BLaER1 treated with 17β-estradiol and CSF1 and Interleukin-3, amounts not matched to agents 10 nM and 100 nM (cell line): ENCODE results near the gene GAST.
"Not testable (repeated sequence)": the region's sequence is repeated elsewhere in the genome, so short reads cannot be mapped to it uniquely, and the experiment has no call there.

Source experiments
- H3K27ac ChIP-seq, 11 experiments: shearing (Covaris generic); formaldehyde crosslinking; 2 replicates each; pipeline ENCODE4 v1.8.1; 2022
- H3K27me3 ChIP-seq, 11 experiments: shearing (Covaris generic); formaldehyde crosslinking; 2 replicates each; pipeline ENCODE4 v1.8.1; 2022
- H3K36me3 ChIP-seq, 11 experiments: shearing (Covaris generic); formaldehyde crosslinking; 2 replicates each; pipeline ENCODE4 v1.8.1; 2022
- H3K4me1 ChIP-seq, 10 experiments: shearing (Covaris generic); formaldehyde crosslinking; 2 replicates each; pipeline ENCODE4 v1.8.1; 2022
- H3K4me2 ChIP-seq, 11 experiments: shearing (Covaris generic); formaldehyde crosslinking; 2 replicates each; pipeline ENCODE4 v1.8.1; 2022
- H3K4me3 ChIP-seq, 10 experiments: shearing (Covaris generic); formaldehyde crosslinking; 2 replicates each; pipeline ENCODE4 v1.8.1; 2022
- H3K9ac ChIP-seq, 11 experiments: shearing (Covaris generic); formaldehyde crosslinking; 2 replicates each; pipeline ENCODE4 v1.8.1; 2022
- H3K9me3 ChIP-seq, 11 experiments: shearing (Covaris generic); formaldehyde crosslinking; replicated peaks in 1 of 11; 2 replicates each; pipeline ENCODE4 v1.8.1; 2022
- H4K20me1 ChIP-seq, 11 experiments: shearing (Covaris generic); formaldehyde crosslinking; 2 replicates each; pipeline ENCODE4 v1.8.1; 2022
- Cebpa-rat ChIP-seq, 11 experiments: shearing (Covaris generic); IDR thresholded peaks; 2 replicates each; pipeline ENCODE4 v1.8.1; 2022

Gene GAST

DNA sequence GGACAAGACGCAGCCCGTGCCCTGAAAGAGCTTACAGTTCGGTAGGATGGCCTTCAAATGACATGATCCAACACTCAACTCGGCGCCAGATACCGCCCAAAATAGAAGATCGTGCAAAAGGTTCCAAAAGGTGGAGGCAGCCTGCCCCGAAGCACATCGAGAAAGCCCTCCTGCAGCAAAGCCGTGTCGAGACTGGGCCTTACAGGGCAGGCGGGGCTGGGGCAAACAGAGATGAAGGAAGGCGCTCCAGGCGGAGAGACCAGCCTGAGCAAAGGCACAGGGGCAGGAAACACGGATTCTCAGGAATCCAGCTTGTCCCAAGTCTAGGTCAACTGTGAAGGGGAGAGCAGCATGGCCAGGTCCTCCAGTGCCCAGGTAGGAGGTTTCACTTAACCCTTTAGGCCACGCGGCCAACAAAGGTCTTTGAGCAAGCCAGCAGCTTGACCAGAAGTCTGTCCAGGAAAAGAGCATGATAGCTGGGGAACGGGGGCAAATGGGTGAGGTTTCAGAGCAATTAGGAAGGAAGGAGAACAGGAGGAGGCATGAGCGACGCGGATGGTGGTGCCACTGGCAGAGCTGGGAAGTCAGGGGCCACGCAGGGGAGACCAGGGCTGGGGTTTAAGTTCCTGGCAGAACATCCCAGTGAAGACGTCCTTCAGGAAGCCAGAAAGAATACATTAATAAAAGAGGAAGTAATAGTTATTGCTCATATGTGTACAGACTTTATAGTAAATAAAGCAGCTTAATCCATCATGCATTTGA is 44.7 kb upstream of the GAST start:
- Histone ChIP-seq H4K20me1 (no peaks in the 10 kb centered on the region), H3K9ac (peak overlapping the region in 9 of 11 experiments; percentile 71 to 80 (median 77); a peak in 13 of 22 replicates), H3K4me1 (peaks cover 39 to 63% (median 55%) of the 10 kb centered on the region in 10 experiments), H3K27me3 (no peaks in the 10 kb centered on the region), H3K4me2 (peak overlapping the region; percentile 75 to 100 (median 94)), H3K9me3 (no peaks in the 10 kb centered on the region), H3K27ac (peak overlapping the region in 10 of 11 experiments; percentile 18 to 88 (median 76); a peak in 19 of 22 replicates), H3K36me3 (no peaks in the 10 kb centered on the region), H3K4me3 (peak overlapping the region in 3 of 10 experiments; percentile 1 to 62 (median 60); a peak in 3 of 20 replicates)
- TF ChIP-seq Cebpa-rat (IDR thresholded peaks at IDR 0.05), result no peak

DNA sequence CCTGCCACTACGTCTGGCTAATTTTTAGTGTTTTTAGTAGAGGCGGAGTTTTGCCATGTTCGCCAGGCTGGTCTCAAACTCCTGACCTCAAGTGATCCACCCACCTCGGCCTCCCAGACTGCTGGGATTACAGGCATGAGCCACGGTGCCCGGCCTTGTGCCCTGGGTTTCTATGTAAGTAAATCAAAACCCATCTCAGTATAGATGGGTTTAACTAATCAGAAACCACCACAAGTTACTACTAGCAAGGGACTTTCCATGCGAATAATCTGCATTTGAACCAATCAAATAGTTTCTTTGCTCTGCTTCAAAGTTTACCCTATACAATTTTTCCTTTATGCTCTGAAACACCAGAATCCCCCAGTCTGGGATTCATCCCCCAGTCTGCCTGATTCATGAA is 40.0 kb upstream of the GAST start:
- Histone ChIP-seq H3K27ac (peak overlapping the region in 1 of 11 experiments; percentile 40; a peak in 2 of 22 replicates), H3K9ac (no peak overlapping the region), H3K36me3 (no peaks in the 10 kb centered on the region), H3K27me3 (peaks cover 0 to 9% (median 0%) of the 10 kb centered on the region in 11 experiments; a peak in 6 of 22 replicates), H3K9me3 (peaks cover 0 to 5% (median 3%) of the 10 kb centered on the region in 11 experiments; a peak in 10 of 22 replicates), H3K4me1 (peaks cover 40 to 80% (median 50%) of the 10 kb centered on the region in 10 experiments), H3K4me2 (peak overlapping the region in 1 of 11 experiments; percentile 71; a peak in 2 of 22 replicates), H4K20me1 (no peaks in the 10 kb centered on the region), H3K4me3 (no peak overlapping the region)
- TF ChIP-seq Cebpa-rat (IDR thresholded peaks at IDR 0.05), result no peak

GRCh38 chr17:41675157-41676057 is 36.7 kb upstream of the GAST start:
- H3K36me3 ChIP-seq, H4K20me1 ChIP-seq, H3K27me3 ChIP-seq, H3K4me3 ChIP-seq, H3K9ac ChIP-seq: not testable (repeated sequence)
- Histone ChIP-seq H3K27ac (peak overlapping the region in 2 of 11 experiments; percentile 24 to 56; a peak in 4 of 22 replicates), H3K4me2 (peak overlapping the region in 5 of 11 experiments; percentile 43 to 94 (median 88); a peak in 9 of 22 replicates), H3K4me1 (peaks cover 32 to 76% (median 45%) of the 10 kb centered on the region in 10 experiments), H3K9me3 (peaks cover 0 to 24% (median 17%) of the 10 kb centered on the region in 11 experiments; a peak in 17 of 22 replicates)

- Histone ChIP-seq H4K20me1 (no peaks in the 10 kb centered on the region), H3K36me3 (no peaks in the 10 kb centered on the region), H3K4me2 (peak overlapping the region; percentile 6 to 94 (median 43); a peak in 18 of 22 replicates), H3K9ac (no peak overlapping the region; a peak in 1 of 22 replicates), H3K27me3 (peaks cover 0 to 9% (median 0%) of the 10 kb centered on the region in 11 experiments; a peak in 6 of 22 replicates), H3K9me3 (peaks cover 0 to 24% (median 17%) of the 10 kb centered on the region in 11 experiments; a peak in 17 of 22 replicates), H3K27ac (peak overlapping the region in 4 of 11 experiments; percentile 8 to 56 (median 20); a peak in 6 of 22 replicates), H3K4me3 (no peak overlapping the region), H3K4me1 (peaks cover 26 to 75% (median 41%) of the 10 kb centered on the region in 10 experiments)
- no peak for TF ChIP-seq Cebpa-rat (IDR thresholded peaks at IDR 0.05)
Measured at GRCh38 chr17:41676058-41676419, 36.1 kb upstream of the GAST start.

- Histone ChIP-seq H3K36me3 (no peaks in the 10 kb centered on the region), H3K9me3 (peaks cover 0 to 24% (median 17%) of the 10 kb centered on the region in 11 experiments; a peak in 17 of 22 replicates), H3K4me1 (peaks cover 27 to 78% (median 49%) of the 10 kb centered on the region in 10 experiments), H3K9ac (peak overlapping the region in 8 of 11 experiments; percentile 34 to 78 (median 72); a peak in 15 of 22 replicates), H3K4me2 (peak overlapping the region; percentile 34 to 94 (median 75)), H3K27me3 (peaks cover 0 to 9% (median 0%) of the 10 kb centered on the region in 11 experiments; a peak in 6 of 22 replicates), H3K4me3 (peak overlapping the region in 6 of 10 experiments; percentile 2 to 60 (median 45); a peak in 10 of 20 replicates), H4K20me1 (no peaks in the 10 kb centered on the region), H3K27ac (peak overlapping the region in 9 of 11 experiments; percentile 43 to 88 (median 73); a peak in 17 of 22 replicates)
- TF ChIP-seq Cebpa-rat (IDR thresholded peaks at IDR 0.05), result no peak
Measured at GRCh38 chr17:41678411-41678906, 33.7 kb upstream of the GAST start.

DNA sequence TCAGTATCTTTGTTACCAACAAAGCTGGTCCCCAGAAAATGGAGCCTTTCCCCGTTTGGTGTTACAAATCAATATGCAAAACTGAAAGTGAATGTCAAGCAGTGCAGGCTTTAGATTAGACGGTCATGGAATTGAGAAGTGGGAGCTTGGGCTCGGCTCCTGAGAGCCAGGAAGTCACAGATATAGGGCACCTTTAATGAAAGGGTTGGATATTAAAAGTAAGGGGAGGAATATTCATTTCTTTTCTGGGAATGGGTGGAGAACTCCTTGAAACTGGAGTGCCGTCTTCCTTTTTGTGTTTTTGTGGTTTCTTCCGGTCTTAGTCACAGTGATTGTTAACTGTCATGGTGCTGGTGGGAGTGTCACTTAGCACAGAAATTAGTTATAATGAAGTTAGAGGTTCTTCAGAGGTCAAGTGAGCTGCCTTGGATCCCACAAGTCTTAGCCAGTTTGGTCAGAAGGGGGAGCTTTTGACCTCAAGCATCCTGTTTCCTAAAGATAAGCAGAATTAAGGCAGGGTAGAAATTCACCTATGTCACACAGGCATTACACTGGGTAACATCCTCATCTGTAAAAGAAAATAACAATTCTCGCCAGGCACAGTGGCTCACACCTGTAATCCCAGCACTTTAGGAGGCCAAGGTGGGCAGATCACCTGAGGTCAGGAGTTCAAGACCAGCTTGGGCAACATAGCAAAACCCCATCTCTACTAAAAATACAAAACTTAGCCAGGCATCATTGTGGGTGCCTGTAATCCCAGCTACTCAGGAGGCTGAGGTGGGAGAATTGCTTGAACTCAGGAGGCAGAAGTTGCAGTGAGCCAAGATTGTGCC is 33.0 kb upstream of the GAST start:
- H3K4me1 ChIP-seq, result peaks cover 27 to 76% (median 48%) of the 10 kb centered on the region in 10 experiments
- H4K20me1 ChIP-seq, result no peaks in the 10 kb centered on the region
- peak overlapping the region; percentile 34 to 94 (median 75) for H3K4me2 ChIP-seq

DNA sequence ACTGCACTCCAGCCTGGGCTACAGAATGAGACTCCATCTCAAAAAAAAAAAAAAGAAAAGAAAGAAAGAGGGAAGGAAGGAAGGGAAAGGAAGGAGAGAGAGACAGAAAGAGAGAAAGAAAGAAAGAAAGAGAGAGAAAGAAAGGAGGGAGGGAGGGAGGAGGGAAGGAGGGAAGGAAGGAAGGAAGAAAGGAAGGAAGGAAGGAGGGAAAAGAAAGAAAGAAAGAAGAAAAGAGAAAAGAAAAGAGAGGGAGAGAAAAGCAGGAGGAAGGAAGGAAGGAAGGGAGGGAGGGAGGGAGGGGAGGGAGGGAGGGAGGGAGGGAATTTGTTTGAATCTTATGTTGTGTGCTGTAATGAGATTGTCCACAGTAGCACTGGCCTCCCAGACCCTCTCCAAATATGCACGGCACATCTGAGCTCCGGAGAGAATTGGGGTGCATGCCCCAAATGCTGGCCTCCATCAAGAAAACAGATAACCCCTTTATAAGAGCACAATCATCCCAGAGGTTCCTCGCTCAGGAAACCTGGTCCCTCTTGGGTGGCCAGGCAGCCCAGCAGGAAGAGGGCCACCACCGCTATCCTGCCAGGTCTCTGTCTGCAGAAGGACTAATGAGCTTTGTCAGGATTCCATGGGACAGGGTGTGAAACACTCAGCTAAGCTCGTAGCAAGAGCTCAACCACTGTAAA is 32.2 kb upstream of the GAST start:
- Histone ChIP-seq H3K4me3 (peak overlapping the region in 1 of 10 experiments; percentile 60; a peak in 2 of 20 replicates), H3K27me3 (peaks cover 0 to 9% (median 0%) of the 10 kb centered on the region in 11 experiments; a peak in 6 of 22 replicates), H3K36me3 (no peaks in the 10 kb centered on the region), H4K20me1 (no peaks in the 10 kb centered on the region), H3K9me3 (peaks cover 0 to 24% (median 17%) of the 10 kb centered on the region in 11 experiments; a peak in 17 of 22 replicates), H3K4me2 (peak overlapping the region in 10 of 11 experiments; percentile 41 to 94 (median 77); a peak in 20 of 22 replicates), H3K4me1 (peaks cover 27 to 75% (median 48%) of the 10 kb centered on the region in 10 experiments), H3K9ac (peak overlapping the region in 4 of 11 experiments; percentile 71 to 75 (median 72); a peak in 6 of 22 replicates), H3K27ac (peak overlapping the region in 8 of 11 experiments; percentile 38 to 88 (median 74); a peak in 14 of 22 replicates)
- no peak for TF ChIP-seq Cebpa-rat (IDR thresholded peaks at IDR 0.05)

More for the DNA sequence above, 33.0 kb upstream of the GAST start:
- Histone ChIP-seq H3K4me3 (peak overlapping the region in 6 of 10 experiments; percentile 2 to 60 (median 45); a peak in 11 of 20 replicates), H3K9ac (peak overlapping the region in 8 of 11 experiments; percentile 34 to 78 (median 72); a peak in 15 of 22 replicates), H3K9me3 (peaks cover 0 to 24% (median 17%) of the 10 kb centered on the region in 11 experiments; a peak in 17 of 22 replicates), H3K36me3 (no peaks in the 10 kb centered on the region), H3K27ac (peak overlapping the region in 9 of 11 experiments; percentile 43 to 88 (median 73); a peak in 18 of 22 replicates), H3K27me3 (peaks cover 0 to 9% (median 0%) of the 10 kb centered on the region in 11 experiments; a peak in 6 of 22 replicates)
- TF ChIP-seq Cebpa-rat (IDR thresholded peaks at IDR 0.05), result no peak
